ENCODE data around the gene ARRB1.

DNA sequence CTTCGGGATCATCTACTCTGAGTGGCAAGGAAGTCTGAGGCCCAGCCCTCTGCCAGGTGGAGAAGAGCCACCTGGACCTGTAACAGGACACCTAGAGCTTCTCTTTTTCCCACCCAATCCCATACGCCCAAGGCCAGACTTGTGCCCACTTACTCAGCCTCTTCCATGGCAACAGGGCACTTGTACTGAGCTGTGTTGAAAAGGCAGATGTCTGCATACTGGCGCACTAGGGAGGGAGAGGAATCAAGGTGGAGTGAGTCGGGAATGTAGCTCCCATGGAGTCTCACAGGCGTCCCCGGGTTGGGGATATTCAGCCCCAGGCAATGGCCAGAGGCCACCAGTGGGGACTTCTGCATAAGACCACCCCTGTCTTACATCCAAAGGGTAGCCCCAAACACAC lies 74.8 kb downstream of the ARRB1 start:
- TF ChIP-seq NFE2L1 (CRISPR knock-in tag; IDR thresholded peaks at IDR 0.05) (no peak), MYBL2 (CRISPR knock-in tag; IDR thresholded peaks at IDR 0.05) (no peak), ATF2 (CRISPR knock-in tag; IDR thresholded peaks at IDR 0.05; ENCODE audit: borderline replicate concordance, low read depth) (no peak)
- TF ChIP-seq, protein P1, sequence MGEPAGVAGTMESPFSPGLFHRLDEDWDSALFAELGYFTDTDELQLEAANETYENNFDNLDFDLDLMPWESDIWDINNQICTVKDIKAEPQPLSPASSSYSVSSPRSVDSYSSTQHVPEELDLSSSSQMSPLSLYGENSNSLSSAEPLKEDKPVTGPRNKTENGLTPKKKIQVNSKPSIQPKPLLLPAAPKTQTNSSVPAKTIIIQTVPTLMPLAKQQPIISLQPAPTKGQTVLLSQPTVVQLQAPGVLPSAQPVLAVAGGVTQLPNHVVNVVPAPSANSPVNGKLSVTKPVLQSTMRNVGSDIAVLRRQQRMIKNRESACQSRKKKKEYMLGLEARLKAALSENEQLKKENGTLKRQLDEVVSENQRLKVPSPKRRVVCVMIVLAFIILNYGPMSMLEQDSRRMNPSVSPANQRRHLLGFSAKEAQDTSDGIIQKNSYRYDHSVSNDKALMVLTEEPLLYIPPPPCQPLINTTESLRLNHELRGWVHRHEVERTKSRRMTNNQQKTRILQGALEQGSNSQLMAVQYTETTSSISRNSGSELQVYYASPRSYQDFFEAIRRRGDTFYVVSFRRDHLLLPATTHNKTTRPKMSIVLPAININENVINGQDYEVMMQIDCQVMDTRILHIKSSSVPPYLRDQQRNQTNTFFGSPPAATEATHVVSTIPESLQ (CRISPR knock-in tag; IDR thresholded peaks at IDR 0.05), result no peak
